ENCODE results near the gene TFDP2.

The TFDP2 gene

DNA sequence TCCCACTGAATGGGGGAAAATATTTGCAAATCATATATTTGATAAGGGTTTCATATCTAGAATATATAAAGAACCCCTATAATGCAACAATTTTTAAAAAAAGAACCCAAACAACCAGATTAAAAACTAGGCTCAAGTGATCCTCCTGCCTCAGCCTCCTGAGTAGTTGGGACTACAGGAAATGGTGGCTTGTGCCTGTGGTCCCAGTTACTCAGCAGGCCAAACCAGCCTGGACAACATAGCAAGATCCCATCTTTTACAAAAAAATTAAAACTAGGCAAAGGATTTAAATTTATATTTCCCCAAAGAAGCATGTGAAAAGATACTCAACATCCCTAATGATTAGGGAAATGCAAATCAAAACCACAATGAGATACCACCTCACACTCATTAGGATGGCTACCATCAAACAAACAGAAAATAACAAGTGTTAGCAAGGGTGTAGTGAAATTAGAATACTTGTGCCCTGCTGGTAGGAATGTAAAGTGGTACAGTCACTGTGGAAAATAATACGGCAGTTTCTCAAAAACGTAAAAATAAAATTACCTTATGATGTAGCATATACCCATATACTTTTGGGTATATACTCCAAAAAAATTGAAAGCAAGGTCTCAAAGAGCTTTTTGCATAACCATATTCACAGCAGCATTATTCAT is 19.7 kb downstream of the TFDP2 start (continued):
- TF ChIP-seq ZNF565 (CRISPR knock-in tag; conservative IDR thresholded peaks at IDR 0.05; ENCODE audit: low read depth) (no peak), CREB5 (CRISPR knock-in tag; IDR thresholded peaks at IDR 0.05; ENCODE audit: low read depth) (no peak), ZNF8 (CRISPR knock-in tag; IDR thresholded peaks at IDR 0.05) (no peak), ARNTL (CRISPR knock-in tag; IDR thresholded peaks at IDR 0.05; ENCODE audit: borderline replicate concordance, low read depth) (no peak), TOX (CRISPR knock-in tag; IDR thresholded peaks at IDR 0.05; ENCODE audit: borderline replicate concordance) (no peak), ZFP3 (CRISPR knock-in tag; IDR thresholded peaks at IDR 0.05) (no peak), ZC3H10 (CRISPR knock-in tag; IDR thresholded peaks at IDR 0.05) (no peak), RARB (CRISPR knock-in tag; IDR thresholded peaks at IDR 0.05) (no peak)

- ATAC-seq = no peak
Measured at GRCh38 chr3:142127941-142128658, 21.2 kb downstream of the TFDP2 start.

GRCh38 chr3:142124243-142124642 is 25.1 kb downstream of the TFDP2 start:
- TF ChIP-seq ZFP30 (CRISPR knock-in tag; IDR thresholded peaks at IDR 0.05) (no peak), BACH2 (CRISPR knock-in tag; IDR thresholded peaks at IDR 0.05; ENCODE audit: borderline replicate concordance) (no peak), ESRRG (CRISPR knock-in tag; IDR thresholded peaks at IDR 0.05) (no peak), TOX (CRISPR knock-in tag; IDR thresholded peaks at IDR 0.05; ENCODE audit: borderline replicate concordance) (no peak), ZFP3 (CRISPR knock-in tag; IDR thresholded peaks at IDR 0.05) (no peak), CREB5 (CRISPR knock-in tag; IDR thresholded peaks at IDR 0.05; ENCODE audit: low read depth) (no peak), GLIS3 (CRISPR knock-in tag; IDR thresholded peaks at IDR 0.05) (no peak), ARNTL (CRISPR knock-in tag; IDR thresholded peaks at IDR 0.05; ENCODE audit: borderline replicate concordance, low read depth) (no peak), ZNF8 (CRISPR knock-in tag; IDR thresholded peaks at IDR 0.05) (no peak), PPARA (CRISPR knock-in tag; IDR thresholded peaks at IDR 0.05; ENCODE audit: borderline replicate concordance) (no peak)
- TF ChIP-seq, protein P1, sequence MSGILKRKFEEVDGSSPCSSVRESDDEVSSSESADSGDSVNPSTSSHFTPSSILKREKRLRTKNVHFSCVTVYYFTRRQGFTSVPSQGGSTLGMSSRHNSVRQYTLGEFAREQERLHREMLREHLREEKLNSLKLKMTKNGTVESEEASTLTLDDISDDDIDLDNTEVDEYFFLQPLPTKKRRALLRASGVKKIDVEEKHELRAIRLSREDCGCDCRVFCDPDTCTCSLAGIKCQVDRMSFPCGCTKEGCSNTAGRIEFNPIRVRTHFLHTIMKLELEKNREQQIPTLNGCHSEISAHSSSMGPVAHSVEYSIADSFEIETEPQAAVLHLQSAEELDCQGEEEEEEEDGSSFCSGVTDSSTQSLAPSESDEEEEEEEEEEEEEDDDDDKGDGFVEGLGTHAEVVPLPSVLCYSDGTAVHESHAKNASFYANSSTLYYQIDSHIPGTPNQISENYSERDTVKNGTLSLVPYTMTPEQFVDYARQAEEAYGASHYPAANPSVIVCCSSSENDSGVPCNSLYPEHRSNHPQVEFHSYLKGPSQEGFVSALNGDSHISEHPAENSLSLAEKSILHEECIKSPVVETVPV (CRISPR knock-in tag; IDR thresholded peaks at IDR 0.05) = no peak
- TF ChIP-seq, protein P2, sequence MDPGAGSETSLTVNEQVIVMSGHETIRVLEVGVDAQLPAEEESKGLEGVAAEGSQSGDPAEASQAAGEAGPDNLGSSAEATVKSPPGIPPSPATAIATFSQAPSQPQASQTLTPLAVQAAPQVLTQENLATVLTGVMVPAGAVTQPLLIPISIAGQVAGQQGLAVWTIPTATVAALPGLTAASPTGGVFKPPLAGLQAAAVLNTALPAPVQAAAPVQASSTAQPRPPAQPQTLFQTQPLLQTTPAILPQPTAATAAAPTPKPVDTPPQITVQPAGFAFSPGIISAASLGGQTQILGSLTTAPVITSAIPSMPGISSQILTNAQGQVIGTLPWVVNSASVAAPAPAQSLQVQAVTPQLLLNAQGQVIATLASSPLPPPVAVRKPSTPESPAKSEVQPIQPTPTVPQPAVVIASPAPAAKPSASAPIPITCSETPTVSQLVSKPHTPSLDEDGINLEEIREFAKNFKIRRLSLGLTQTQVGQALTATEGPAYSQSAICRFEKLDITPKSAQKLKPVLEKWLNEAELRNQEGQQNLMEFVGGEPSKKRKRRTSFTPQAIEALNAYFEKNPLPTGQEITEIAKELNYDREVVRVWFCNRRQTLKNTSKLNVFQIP (CRISPR knock-in tag; IDR thresholded peaks at IDR 0.05; ENCODE audit: borderline replicate concordance, low read depth) = no peak
- ATAC-seq = no peak

More at GRCh38 chr3:142127941-142128658, 21.2 kb downstream of the TFDP2 start:
- no peak for TF ChIP-seq TOX (CRISPR knock-in tag; IDR thresholded peaks at IDR 0.05; ENCODE audit: borderline replicate concordance)

DNA sequence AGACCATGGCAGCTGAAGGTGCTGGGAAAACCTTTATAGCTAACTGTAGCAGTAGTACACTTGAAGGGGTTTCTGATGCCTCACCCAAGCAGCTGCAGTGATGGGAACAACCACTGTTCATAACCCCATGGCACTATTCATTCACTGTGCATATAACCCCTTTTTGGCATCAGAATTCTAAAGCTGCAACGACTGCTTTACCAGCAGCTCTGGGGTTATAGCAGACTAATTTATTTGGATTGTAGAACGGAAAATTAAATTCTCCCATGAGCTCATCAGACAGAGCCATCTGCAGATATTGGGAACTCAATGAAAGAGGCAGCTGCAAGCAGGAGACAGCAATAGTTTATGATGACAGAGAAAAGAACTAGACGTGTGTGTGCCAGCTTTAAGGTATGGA is 28.6 kb downstream of the TFDP2 start:
- TF ChIP-seq CREB5 (CRISPR knock-in tag; IDR thresholded peaks at IDR 0.05; ENCODE audit: low read depth) = no peak

GRCh38 chr3:142118911-142119310 is 30.4 kb downstream of the TFDP2 start:
- no peak for ATAC-seq
- TF ChIP-seq, protein P1 (CRISPR knock-in tag; IDR thresholded peaks at IDR 0.05) = no peak
- TF ChIP-seq, protein P3, sequence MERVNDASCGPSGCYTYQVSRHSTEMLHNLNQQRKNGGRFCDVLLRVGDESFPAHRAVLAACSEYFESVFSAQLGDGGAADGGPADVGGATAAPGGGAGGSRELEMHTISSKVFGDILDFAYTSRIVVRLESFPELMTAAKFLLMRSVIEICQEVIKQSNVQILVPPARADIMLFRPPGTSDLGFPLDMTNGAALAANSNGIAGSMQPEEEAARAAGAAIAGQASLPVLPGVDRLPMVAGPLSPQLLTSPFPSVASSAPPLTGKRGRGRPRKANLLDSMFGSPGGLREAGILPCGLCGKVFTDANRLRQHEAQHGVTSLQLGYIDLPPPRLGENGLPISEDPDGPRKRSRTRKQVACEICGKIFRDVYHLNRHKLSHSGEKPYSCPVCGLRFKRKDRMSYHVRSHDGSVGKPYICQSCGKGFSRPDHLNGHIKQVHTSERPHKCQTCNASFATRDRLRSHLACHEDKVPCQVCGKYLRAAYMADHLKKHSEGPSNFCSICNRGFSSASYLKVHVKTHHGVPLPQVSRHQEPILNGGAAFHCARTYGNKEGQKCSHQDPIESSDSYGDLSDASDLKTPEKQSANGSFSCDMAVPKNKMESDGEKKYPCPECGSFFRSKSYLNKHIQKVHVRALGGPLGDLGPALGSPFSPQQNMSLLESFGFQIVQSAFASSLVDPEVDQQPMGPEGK (CRISPR knock-in tag; IDR thresholded peaks at IDR 0.05; ENCODE audit: borderline replicate concordance) = no peak
- no peak for TF ChIP-seq ZFP3 (CRISPR knock-in tag; IDR thresholded peaks at IDR 0.05)
- no peak for TF ChIP-seq CREB5 (CRISPR knock-in tag; IDR thresholded peaks at IDR 0.05; ENCODE audit: low read depth)
- TF ChIP-seq PPARA (CRISPR knock-in tag; IDR thresholded peaks at IDR 0.05; ENCODE audit: borderline replicate concordance) = no peak

More for the DNA sequence above, 28.6 kb downstream of the TFDP2 start:
- no peak; the same call in 2 of the 3 replicates for ATAC-seq
